Measurements from ENCODE around the gene RPL36A. TPM values are rescaled to one million over a fixed set of nuclear protein-coding genes. Genes with fewer than 3 reads are reported as not detected.

Gene RPL36A
- total and polyA plus RNA-seq, 9 of the 15 experiments (the other 6 are each of a cell fraction or from before 2014, with no cell fraction given) = 412 to 4,539 (median 3,209) TPM

DNA sequence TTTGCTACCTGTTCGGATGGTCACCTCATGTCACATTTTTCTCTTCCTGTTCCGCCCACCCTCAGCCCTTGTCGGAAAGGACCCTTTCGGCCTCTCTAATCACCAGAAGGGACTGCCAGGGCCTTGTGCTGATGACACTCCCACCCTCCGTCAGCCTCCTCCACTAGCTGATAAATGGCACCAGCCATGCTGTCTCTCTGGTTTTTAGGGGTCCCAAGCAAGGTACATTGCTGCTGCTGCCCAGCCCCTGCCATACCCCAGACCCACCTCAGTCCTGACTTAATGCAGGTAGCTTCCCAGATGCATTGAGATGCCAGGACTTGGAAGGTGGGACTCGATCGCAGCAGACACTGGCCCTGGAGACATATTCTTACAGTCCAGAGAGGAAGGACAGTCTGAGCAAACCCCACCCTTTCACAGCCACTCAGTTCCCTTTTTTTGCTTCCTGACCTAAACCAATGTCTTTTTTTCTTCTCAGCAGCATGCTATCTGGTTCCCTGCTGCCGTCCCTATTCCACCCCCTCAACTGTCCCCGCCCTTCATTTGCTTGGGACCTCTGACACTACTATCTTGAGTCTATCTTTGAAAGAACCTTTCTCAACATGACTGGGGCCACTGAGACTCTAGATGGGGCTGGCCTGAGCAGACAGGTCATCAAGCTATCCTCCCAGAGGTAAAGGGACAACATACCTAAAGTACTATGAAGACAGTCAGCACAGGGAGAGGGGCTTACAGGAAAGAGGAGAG, 4.8 kb upstream of the RPL36A start, which contains the start of gene BTK (continued):
- TF ChIP-seq CHD7 (IDR thresholded peaks at IDR 0.05; ENCODE audit: low read depth, low read length) (no peak), SPI1 (IDR thresholded peaks at IDR 0.05; ENCODE audit: borderline replicate concordance, low read depth, low read length) (peak; percentile 99), VEZF1 (CRISPR knock-in tag; IDR thresholded peaks at IDR 0.05) (peak; percentile 69), GATAD2A (IDR thresholded peaks at IDR 0.05) (0 out of 2 replicates have a peak, but pooled peaks have one; percentile 29), SMC3 (conservative IDR thresholded peaks at IDR 0.05; ENCODE audit: insufficient read depth, low read depth, low read length) (no peak), POLR2G (IDR thresholded peaks at IDR 0.05; ENCODE audit: low read depth, low read length) (no peak; the same call in 1 of the 2 replicates), ZNF175 (CRISPR knock-in tag; IDR thresholded peaks at IDR 0.05; ENCODE audit: low read depth) (0 out of 2 replicates have a peak, but pooled peaks have one; percentile 59), POLR2B (IDR thresholded peaks at IDR 0.05; ENCODE audit: low read depth, partially characterized antibody) (peak; percentile 53), MYC (IDR thresholded peaks at IDR 0.05; ENCODE audit: low read depth, low read length) (peak; percentile 47), MYC (CRISPR knock-in tag; IDR thresholded peaks at IDR 0.05; ENCODE audit: borderline replicate concordance, low read depth) (no peak), TBL1XR1 (IDR thresholded peaks at IDR 0.05; ENCODE audit: low read length in 2 of 2) (peak in 1 of 2 experiments; percentile 43; a peak in 2 of 4 replicates), SAFB (IDR thresholded peaks at IDR 0.05; ENCODE audit: borderline replicate concordance, low read depth, low read length) (no peak), CTBP1 (IDR thresholded peaks at IDR 0.05; ENCODE audit: borderline replicate concordance) (peak; percentile 42; the same call in 1 of the 2 replicates), MIER1 (IDR thresholded peaks at IDR 0.05; ENCODE audit: low read depth) (no peak)

Measured in K562 (cell line).